HEK293T (cell line): ENCODE measurements around the gene TPT1.

ENCODE experiments used
- CTCF ChIA-PET: fragments of 350-600 bp; formaldehyde crosslinking; extraction: SDS; loops from one replicate; lab custom pipeline; 2021; ENCODE audit warnings: antibody characterized with exemption, inconsistent platforms; lab: Yijun Ruan, JAX
- POLR2A ChIA-PET: fragments of 350-600 bp; formaldehyde crosslinking; extraction: SDS; loops from one replicate; lab custom pipeline; 2020; ENCODE audit warnings: antibody characterized with exemption, inconsistent platforms; lab: Yijun Ruan, JAX
- DNase-seq: peaks from one replicate; pipeline ENCODE4 v3.0.0; 2012; ENCODE audit warnings: mixed read lengths; ENCODE audit errors: extremely low spot score
- ARNT ChIP-seq: fragments of 450-650 bp; IDR thresholded peaks from 2 replicates; pipeline ENCODE4 v1.6.1; 2017; ENCODE audit warnings: mild to moderate bottlenecking
- BHLHE40 ChIP-seq: fragments of 450-650 bp; IDR thresholded peaks from 2 replicates; pipeline ENCODE4 v1.6.1; 2016; ENCODE audit warnings: mild to moderate bottlenecking, moderate library complexity, borderline replicate concordance
- CTBP1 ChIP-seq: fragments of 450-650 bp; IDR thresholded peaks from 2 replicates; pipeline ENCODE4 v1.6.1; 2016; ENCODE audit warnings: borderline replicate concordance
- ELF4 ChIP-seq: fragments of 450-650 bp; IDR thresholded peaks from 2 replicates; pipeline ENCODE4 v1.6.1; 2017; ENCODE audit warnings: antibody characterized with exemption
- FOXA1 ChIP-seq: fragments of 450-650 bp; IDR thresholded peaks from 2 replicates; pipeline ENCODE4 v1.6.1; 2016; ENCODE audit warnings: mild to moderate bottlenecking
- FOXK2 ChIP-seq: fragments of 450-650 bp; IDR thresholded peaks from 2 replicates; pipeline ENCODE4 v1.6.1; 2016; ENCODE audit warnings: mild to moderate bottlenecking
- FOXM1 ChIP-seq: fragments of 450-650 bp; IDR thresholded peaks from 2 replicates; pipeline ENCODE4 v1.6.1; 2017; ENCODE audit warnings: mild to moderate bottlenecking, borderline replicate concordance
- HDGF ChIP-seq: fragments of 450-650 bp; IDR thresholded peaks from 2 replicates; pipeline ENCODE4 v1.6.1; 2017; ENCODE audit warnings: antibody characterized with exemption, borderline replicate concordance
- L3MBTL2 ChIP-seq: fragments of 450-650 bp; conservative IDR thresholded peaks from 2 replicates; pipeline ENCODE4 v1.6.1; 2016; ENCODE audit warnings: mild to moderate bottlenecking
- LEF1 ChIP-seq: fragments of 450-650 bp; IDR thresholded peaks from 2 replicates; pipeline ENCODE4 v1.6.1; 2017; ENCODE audit warnings: mild to moderate bottlenecking, borderline replicate concordance
- NFRKB ChIP-seq: fragments of 450-650 bp; IDR thresholded peaks from 2 replicates; pipeline ENCODE4 v1.6.1; 2016; ENCODE audit warnings: mild to moderate bottlenecking, moderate library complexity
- SP1 ChIP-seq: fragments of 450-650 bp; IDR thresholded peaks from 2 replicates; pipeline ENCODE4 v1.6.1; 2017
- SUZ12 ChIP-seq: fragments of 450-650 bp; IDR thresholded peaks from 2 replicates; pipeline ENCODE4 v1.6.1; 2016; ENCODE audit warnings: mild to moderate bottlenecking
- TARDBP ChIP-seq: fragments of 450-650 bp; IDR thresholded peaks from 2 replicates; pipeline ENCODE4 v1.6.1; 2016
- ZNF384 ChIP-seq: fragments of 450-650 bp; IDR thresholded peaks from 2 replicates; pipeline ENCODE4 v1.6.1; 2016
- TF ChIP-seq, protein P1 (sequence below): fragments of 450-650 bp; IDR thresholded peaks from 2 replicates; pipeline ENCODE4 v1.6.1; 2016

The TPT1 gene

DNA sequence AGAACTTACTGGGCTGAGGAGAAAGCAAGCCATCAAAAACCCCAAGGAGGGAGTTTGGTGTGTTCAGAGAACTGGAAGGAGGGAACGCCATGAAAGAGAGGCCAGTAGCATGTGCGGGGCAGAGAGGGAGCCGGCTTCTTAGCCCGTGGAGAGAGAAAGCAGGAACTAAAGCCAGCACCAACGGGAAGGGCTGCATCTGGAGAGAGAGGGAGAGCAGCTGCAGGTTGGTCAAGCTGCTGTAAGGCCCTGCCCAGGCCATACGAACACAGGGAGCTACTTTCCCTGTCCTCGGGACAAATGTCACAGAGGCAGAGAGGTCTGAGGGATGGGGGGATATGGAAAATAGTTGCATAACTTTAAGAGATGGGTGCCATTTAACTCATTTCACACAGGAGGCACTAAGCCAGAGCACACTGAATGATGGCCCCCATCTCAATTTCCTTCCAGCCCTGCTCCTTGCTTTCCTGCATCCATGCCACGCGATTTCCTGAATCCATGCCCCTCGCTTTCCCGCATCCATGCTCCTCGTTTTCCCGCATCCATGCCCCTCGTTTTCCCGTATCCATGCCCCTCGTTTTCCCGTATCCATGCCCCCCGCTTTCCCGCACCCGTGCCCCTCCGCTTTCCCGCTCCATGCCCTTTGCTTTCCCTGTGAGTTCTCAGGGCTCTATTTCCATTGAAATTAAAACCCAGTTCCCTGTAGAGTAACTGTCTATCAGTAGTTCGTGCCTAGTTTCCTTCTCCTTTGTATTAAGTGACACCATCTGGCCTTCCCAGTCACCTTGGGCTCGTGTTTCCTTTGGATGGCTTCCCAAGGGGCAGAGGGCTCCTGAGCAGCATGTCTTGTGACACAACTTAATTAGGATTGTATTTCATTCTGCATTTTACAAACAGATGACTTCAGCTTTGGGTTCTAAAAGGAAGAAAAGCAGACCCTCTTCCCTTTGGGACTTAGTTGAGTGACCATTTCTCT, 31.5 kb upstream of the TPT1 start:
- TF ChIP-seq HDGF: no peak
- no peak for TF ChIP-seq LEF1
- TF ChIP-seq, protein P1, sequence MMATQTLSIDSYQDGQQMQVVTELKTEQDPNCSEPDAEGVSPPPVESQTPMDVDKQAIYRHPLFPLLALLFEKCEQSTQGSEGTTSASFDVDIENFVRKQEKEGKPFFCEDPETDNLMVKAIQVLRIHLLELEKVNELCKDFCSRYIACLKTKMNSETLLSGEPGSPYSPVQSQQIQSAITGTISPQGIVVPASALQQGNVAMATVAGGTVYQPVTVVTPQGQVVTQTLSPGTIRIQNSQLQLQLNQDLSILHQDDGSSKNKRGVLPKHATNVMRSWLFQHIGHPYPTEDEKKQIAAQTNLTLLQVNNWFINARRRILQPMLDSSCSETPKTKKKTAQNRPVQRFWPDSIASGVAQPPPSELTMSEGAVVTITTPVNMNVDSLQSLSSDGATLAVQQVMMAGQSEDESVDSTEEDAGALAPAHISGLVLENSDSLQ: 0 out of 2 replicates have a peak, but pooled peaks have one; percentile 9
- CTCF ChIA-PET: interaction anchor here (1.3 kb wide), 1 partner anchor 22 kb away, joined by 5 read pairs; no protein-coding TSS in a partner anchor
- POLR2A ChIA-PET: no interaction called here
- no peak for DNase-seq

- POLR2A ChIA-PET: no interaction called here
- peak; percentile 59 for DNase-seq
- TF ChIP-seq L3MBTL2 (no peak), BHLHE40 (no peak), ELF4 (no peak), FOXA1 (no peak), SUZ12 (no peak), ZNF384 (no peak)
- CTCF ChIA-PET: interaction anchor here (0.6 to 1.8 kb wide), 4 partner anchors 14 to 29 kb away, joined by 3 to 5 read pairs (median 4); no protein-coding TSS in a partner anchor
Measured at GRCh38 chr13:45370922-45371406, 30.0 kb upstream of the TPT1 start.

GRCh38 chr13:45369116-45369515, 28.1 kb upstream of the TPT1 start:
- ChIA-PET CTCF (interaction anchor here (1.8 kb wide), 1 partner anchor 25 kb away, joined by 4 read pairs; no protein-coding TSS in a partner anchor), POLR2A (no interaction called here)
- TF ChIP-seq FOXA1 (no peak), FOXM1 (no peak), BHLHE40 (no peak), HDGF (no peak), ZNF384 (no peak)
- no peak for DNase-seq

DNA sequence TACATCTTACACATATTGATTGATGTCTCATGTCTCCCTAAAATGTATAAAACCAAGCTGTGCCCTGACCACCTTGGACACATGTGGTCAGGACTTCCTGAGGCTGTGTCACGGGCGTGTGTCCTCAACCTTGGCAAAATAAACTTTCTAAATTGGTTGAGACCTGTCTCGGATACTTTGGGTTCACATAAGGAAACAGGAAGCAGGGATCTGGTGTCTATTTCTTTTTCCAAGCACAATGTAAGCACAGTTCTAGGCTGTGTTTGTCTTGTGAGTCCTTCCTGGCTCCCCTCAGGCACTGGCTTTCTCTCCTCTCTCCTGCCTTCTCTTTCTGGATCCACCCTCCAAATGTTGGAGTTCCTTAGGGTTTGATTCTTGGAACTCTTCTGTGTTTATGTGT, 27.6 kb upstream of the TPT1 start:
- no peak for DNase-seq
- POLR2A ChIA-PET: no interaction called here
- TF ChIP-seq SUZ12 (no peak), LEF1 (no peak), TARDBP (no peak), FOXK2 (no peak), L3MBTL2 (no peak), ELF4 (no peak), BHLHE40 (no peak), SP1 (no peak), CTBP1 (no peak), FOXA1 (no peak), ZNF384 (no peak), HDGF (no peak), NFRKB (no peak), ARNT (no peak), FOXM1 (no peak)
- TF ChIP-seq, protein P1: no peak
- CTCF ChIA-PET: no interaction called here

GRCh38 chr13:45368005-45368404, 27.0 kb upstream of the TPT1 start:
- CTCF ChIA-PET: no interaction called here

More at GRCh38 chr13:45368005-45368404, 27.0 kb upstream of the TPT1 start:
- DNase-seq: no peak
- TF ChIP-seq FOXA1 (no peak), ELF4 (no peak), FOXM1 (no peak), CTBP1 (no peak), ARNT (no peak), SP1 (no peak), L3MBTL2 (no peak), HDGF (no peak), LEF1 (no peak), ZNF384 (no peak), TARDBP (no peak), BHLHE40 (no peak), FOXK2 (no peak), NFRKB (no peak)
- TF ChIP-seq, protein P1: no peak
- POLR2A ChIA-PET: no interaction called here
